Measurements from ENCODE around the gene ELN. TPM values are rescaled to one million over a fixed set of nuclear protein-coding genes. Genes with fewer than 3 reads are reported as not detected.

ELN gene
- total and polyA plus RNA-seq, 2 donors (not counting 3 experiments of a cell fraction or from before 2014, with no cell fraction given): 1.7 to 2.6 TPM

DNA sequence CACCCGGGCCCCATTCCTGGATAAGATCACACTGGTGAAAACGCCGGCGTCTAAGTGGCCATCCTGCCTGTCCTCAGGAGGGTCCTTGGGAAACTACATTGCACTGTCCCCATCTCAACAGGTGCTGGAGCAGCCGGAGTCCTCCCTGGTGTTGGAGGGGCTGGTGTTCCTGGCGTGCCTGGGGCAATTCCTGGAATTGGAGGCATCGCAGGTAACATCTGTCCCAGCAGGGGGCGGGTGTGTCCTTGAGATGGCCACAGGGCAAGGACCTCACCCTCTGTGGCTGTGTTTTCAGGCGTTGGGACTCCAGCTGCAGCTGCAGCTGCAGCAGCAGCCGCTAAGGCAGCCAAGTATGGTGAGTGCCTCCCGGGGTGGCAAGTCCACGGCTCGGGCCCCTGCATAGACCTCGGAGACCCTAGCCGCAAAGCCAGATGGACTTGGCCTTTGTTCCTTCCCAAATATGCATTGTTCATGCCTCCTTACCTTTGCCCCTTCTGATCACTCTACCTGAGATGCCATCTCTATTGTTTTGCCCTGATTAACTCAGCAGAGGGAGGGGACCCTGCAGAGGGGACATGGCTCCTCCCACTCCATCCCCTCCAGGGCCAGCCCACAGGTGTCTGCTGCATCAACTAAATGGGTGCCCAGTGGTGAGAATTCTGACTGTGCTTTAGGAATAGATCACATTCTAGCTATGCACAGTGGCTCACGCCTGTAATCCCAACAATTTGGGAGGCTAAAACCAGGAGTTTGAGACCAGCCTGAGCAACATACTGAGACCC, 23.8 kb downstream of the ELN start:
- no peaks in the 10 kb centered on the region for H4K20me1 ChIP-seq (replicated peaks; ENCODE audit: control insufficient read depth, extremely low read depth, insufficient read depth, low read length)
- POLR2A ChIA-PET: interaction anchor here (0.7 kb wide), 1 partner anchor 131 kb away, joined by 4 read pairs; no protein-coding TSS in a partner anchor
- no peak overlapping the region for H3K4me3 ChIP-seq (replicated peaks in 1 of 3; ENCODE audit: insufficient read depth in 1 of 3, low read depth in 1 of 3, low read length in 3 of 3)
- H2AFZ ChIP-seq (ENCODE audit: low read depth, low read length): no peak overlapping the region
- CTCF ChIA-PET: interaction anchor here (0.9 to 2.0 kb wide), 2 partner anchors 154 to 185 kb away, joined by 3 to 5 read pairs; no protein-coding TSS in a partner anchor
- H3K27ac ChIP-seq (ENCODE audit: insufficient read depth, low read depth, low read length): no peak overlapping the region
- dilution Hi-C loops (cut with MboI; ENCODE audit: extremely low pct_ligation_motif_present, low sequenced_read_pairs) (no loop called here), intact Hi-C loops (cut with micrococcal nuclease) (no loop called here)
- H3K27me3 ChIP-seq (ENCODE audit: control insufficient read depth in 2 of 2, insufficient read depth in 2 of 2, low read length in 2 of 2): no peaks in the 10 kb centered on the region
- BruUV-seq (replicated peaks): no TSS peak
- H3K9me3 ChIP-seq (replicated peaks; ENCODE audit: control insufficient read depth, insufficient read depth, low read length): no peaks in the 10 kb centered on the region
- no peak overlapping the region for H3K9ac ChIP-seq (replicated peaks; ENCODE audit: extremely low read depth, insufficient read depth, low read length)
- H3K36me3 ChIP-seq (ENCODE audit: control insufficient read depth in 2 of 2, extremely low read depth in 1 of 2, insufficient read depth in 2 of 2, low read length in 2 of 2): no peaks in the 10 kb centered on the region
- no peak for TF ChIP-seq POLR2AphosphoS5 (IDR thresholded peaks at IDR 0.05; ENCODE audit: insufficient read depth, low read depth, low read length)
- TF ChIP-seq, protein P1, sequence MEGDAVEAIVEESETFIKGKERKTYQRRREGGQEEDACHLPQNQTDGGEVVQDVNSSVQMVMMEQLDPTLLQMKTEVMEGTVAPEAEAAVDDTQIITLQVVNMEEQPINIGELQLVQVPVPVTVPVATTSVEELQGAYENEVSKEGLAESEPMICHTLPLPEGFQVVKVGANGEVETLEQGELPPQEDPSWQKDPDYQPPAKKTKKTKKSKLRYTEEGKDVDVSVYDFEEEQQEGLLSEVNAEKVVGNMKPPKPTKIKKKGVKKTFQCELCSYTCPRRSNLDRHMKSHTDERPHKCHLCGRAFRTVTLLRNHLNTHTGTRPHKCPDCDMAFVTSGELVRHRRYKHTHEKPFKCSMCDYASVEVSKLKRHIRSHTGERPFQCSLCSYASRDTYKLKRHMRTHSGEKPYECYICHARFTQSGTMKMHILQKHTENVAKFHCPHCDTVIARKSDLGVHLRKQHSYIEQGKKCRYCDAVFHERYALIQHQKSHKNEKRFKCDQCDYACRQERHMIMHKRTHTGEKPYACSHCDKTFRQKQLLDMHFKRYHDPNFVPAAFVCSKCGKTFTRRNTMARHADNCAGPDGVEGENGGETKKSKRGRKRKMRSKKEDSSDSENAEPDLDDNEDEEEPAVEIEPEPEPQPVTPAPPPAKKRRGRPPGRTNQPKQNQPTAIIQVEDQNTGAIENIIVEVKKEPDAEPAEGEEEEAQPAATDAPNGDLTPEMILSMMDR (IDR thresholded peaks at IDR 0.05; ENCODE audit: extremely low read depth in 1 of 2, insufficient read depth in 1 of 2, low read depth in 1 of 2, low read length in 2 of 2): peak; percentile 19 to 34
- no peak overlapping the region for H3K4me2 ChIP-seq (ENCODE audit: insufficient read depth, low read length)
- no peaks in the 10 kb centered on the region for H3K9me1 ChIP-seq (replicated peaks; ENCODE audit: control insufficient read depth, extremely low read depth, insufficient read depth, low read length)
- FAIRE-seq (no peak), DNase-seq (ENCODE audit: low read depth, low spot score) (no peak)
- H3K4me1 ChIP-seq (ENCODE audit: control insufficient read depth, extremely low read depth, insufficient read depth, low read length): no peaks in the 10 kb centered on the region
- H3K79me2 ChIP-seq (ENCODE audit: control insufficient read depth, insufficient read depth, low read length): no peaks in the 10 kb centered on the region

GRCh38 chr7:74052628-74053027, 24.7 kb downstream of the ELN start:
- TF ChIP-seq, protein P1 (IDR thresholded peaks at IDR 0.05; ENCODE audit: extremely low read depth in 1 of 2, insufficient read depth in 1 of 2, low read depth in 1 of 2, low read length in 2 of 2): no peak
- TF ChIP-seq GATA2 (IDR thresholded peaks at IDR 0.05; ENCODE audit: insufficient read depth, insufficient read length, low read depth, low read length) (no peak), MYC (IDR thresholded peaks at IDR 0.05; ENCODE audit: low read depth, low read length) (no peak), EZH2 (IDR thresholded peaks at IDR 0.05; ENCODE audit: borderline replicate concordance, low read depth, low read length, severe bottlenecking) (no peak), POLR2AphosphoS5 (IDR thresholded peaks at IDR 0.05; ENCODE audit: insufficient read depth, low read depth, low read length) (no peak), POLR2A (IDR thresholded peaks at IDR 0.05; ENCODE audit: low read depth, low read length) (no peak), FOS (IDR thresholded peaks at IDR 0.05; ENCODE audit: borderline replicate concordance, insufficient read depth, low read length) (no peak), JUN (IDR thresholded peaks at IDR 0.05; ENCODE audit: borderline replicate concordance, insufficient read depth, insufficient read length, low read depth) (no peak)
- TF ChIP-seq, protein P2, sequence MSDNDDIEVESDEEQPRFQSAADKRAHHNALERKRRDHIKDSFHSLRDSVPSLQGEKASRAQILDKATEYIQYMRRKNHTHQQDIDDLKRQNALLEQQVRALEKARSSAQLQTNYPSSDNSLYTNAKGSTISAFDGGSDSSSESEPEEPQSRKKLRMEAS (IDR thresholded peaks at IDR 0.05; ENCODE audit: insufficient read depth, insufficient read length): no peak
- intact Hi-C loops (cut with micrococcal nuclease): no loop called here
- FAIRE-seq: no peak

More at GRCh38 chr7:74052628-74053027, 24.7 kb downstream of the ELN start:
- no peak for DNase-seq (ENCODE audit: low read depth, low spot score)
- ChIA-PET POLR2A (interaction anchor here (0.7 kb wide), 1 partner anchor 130 kb away, joined by 4 read pairs; no protein-coding TSS in a partner anchor), CTCF (interaction anchor here (1.2 to 2.0 kb wide), 3 partner anchors 26 to 186 kb away, joined by 3 to 9 read pairs (median 5); no protein-coding TSS in a partner anchor)
- Histone ChIP-seq H3K4me3 (replicated peaks in 1 of 3; ENCODE audit: insufficient read depth in 1 of 3, low read depth in 1 of 3, low read length in 3 of 3) (no peak overlapping the region), H3K9me1 (replicated peaks; ENCODE audit: control insufficient read depth, extremely low read depth, insufficient read depth, low read length) (no peaks in the 10 kb centered on the region), H4K20me1 (replicated peaks; ENCODE audit: control insufficient read depth, extremely low read depth, insufficient read depth, low read length) (no peaks in the 10 kb centered on the region), H3K4me1 (ENCODE audit: control insufficient read depth, extremely low read depth, insufficient read depth, low read length) (no peaks in the 10 kb centered on the region), H2AFZ (ENCODE audit: low read depth, low read length) (no peak overlapping the region), H3K79me2 (ENCODE audit: control insufficient read depth, insufficient read depth, low read length) (no peaks in the 10 kb centered on the region), H3K9me3 (replicated peaks; ENCODE audit: control insufficient read depth, insufficient read depth, low read length) (no peaks in the 10 kb centered on the region), H3K9ac (replicated peaks; ENCODE audit: extremely low read depth, insufficient read depth, low read length) (no peak overlapping the region), H3K27ac (ENCODE audit: insufficient read depth, low read depth, low read length) (no peak overlapping the region), H3K36me3 (ENCODE audit: control insufficient read depth in 2 of 2, extremely low read depth in 1 of 2, insufficient read depth in 2 of 2, low read length in 2 of 2) (no peaks in the 10 kb centered on the region), H3K27me3 (ENCODE audit: control insufficient read depth in 2 of 2, insufficient read depth in 2 of 2, low read length in 2 of 2) (peaks cover 0 to under 1% of the 10 kb centered on the region in 2 experiments), H3K4me2 (ENCODE audit: insufficient read depth, low read length) (no peak overlapping the region)
- BruUV-seq (replicated peaks): no TSS peak
- dilution Hi-C loops (cut with MboI; ENCODE audit: extremely low pct_ligation_motif_present, low sequenced_read_pairs): no loop called here

Data from endothelial cell of umbilical vein (primary cell).